ENCODE results near the gene ASGR1. TPM values are rescaled to one million over a fixed set of nuclear protein-coding genes. Genes with fewer than 3 reads are reported as not detected.
"Not testable (repeated sequence)": the region's sequence is repeated elsewhere in the genome, so short reads cannot be mapped to it uniquely, and the experiment has no call there.

The ASGR1 gene
- total RNA-seq, 4 donors from 2014 or later = 0.81 to 1.8 TPM; not detected in 2

GRCh38 chr17:7175330-7175733 lies 3.8 kb downstream of the ASGR1 start:
- DNase-seq (no peak), ATAC-seq (no peak)
- intact Hi-C loops (cut with DNase I; ENCODE audit: low total_unique reads) = loop anchor here (5.0 kb wide), 1 partner anchor 123 kb away; no protein-coding TSS in a partner anchor
- H3K4me1 ChIP-seq = peaks cover 8% of the 10 kb centered on the region in 2 donors
- TF ChIP-seq CTCF (IDR thresholded peaks at IDR 0.05 in 4 of 5, conservative IDR thresholded peaks at IDR 0.05 in 1 of 5) (no peak), POLR2A (IDR thresholded peaks at IDR 0.05) (no peak)
- no peaks in the 10 kb centered on the region for H3K9me3 ChIP-seq
- no peak overlapping the region for H3K4me3 ChIP-seq
- in situ Hi-C loops (cut with MboI; ENCODE audit: low sequenced_read_pairs in 4 of 4) = no loop called here
- H3K27ac ChIP-seq = no peak overlapping the region
- peaks cover 39 to 62% (median 45%) of the 10 kb centered on the region in 3 donors for H3K27me3 ChIP-seq
- H3K36me3 ChIP-seq = no peaks in the 10 kb centered on the region

GRCh38 chr17:7174603-7175326 lies 4.4 kb downstream of the ASGR1 start:
- Histone ChIP-seq H3K27ac (no peak overlapping the region), H3K9me3 (no peaks in the 10 kb centered on the region), H3K27me3 (peaks cover 39 to 65% (median 45%) of the 10 kb centered on the region in 3 donors), H3K4me1 (peaks cover 8% of the 10 kb centered on the region in 2 donors), H3K36me3 (no peaks in the 10 kb centered on the region), H3K4me3 (no peak overlapping the region)
- DNase-seq (no peak), ATAC-seq (no peak)
- TF ChIP-seq CTCF (IDR thresholded peaks at IDR 0.05 in 4 of 5, conservative IDR thresholded peaks at IDR 0.05 in 1 of 5) (no peak), POLR2A (IDR thresholded peaks at IDR 0.05) (no peak)
- intact Hi-C loops (cut with DNase I; ENCODE audit: low total_unique reads) (loop anchor here (5.0 kb wide), 1 partner anchor 122 kb away; no protein-coding TSS in a partner anchor), in situ Hi-C loops (cut with MboI; ENCODE audit: low sequenced_read_pairs in 4 of 4) (loop anchor here in 1 of 4 donors (25.0 kb wide), 1 partner anchor 262 kb away; no protein-coding TSS in a partner anchor)

GRCh38 chr17:7173687-7174602 lies 5.2 kb downstream of the ASGR1 start:
- H3K4me3 ChIP-seq = peak overlapping the region in 1 of 4 donors; percentile 28
- TF ChIP-seq POLR2A (IDR thresholded peaks at IDR 0.05) = no peak
- TF ChIP-seq CTCF (IDR thresholded peaks at IDR 0.05 in 4 of 5, conservative IDR thresholded peaks at IDR 0.05 in 1 of 5) = no peak
- ATAC-seq (no peak), DNase-seq (peak in 1 of 2 donors; percentile 33)
- no peaks in the 10 kb centered on the region for H3K36me3 ChIP-seq
- intact Hi-C loops (cut with DNase I; ENCODE audit: low total_unique reads) = no loop called here
- H3K27ac ChIP-seq = no peak overlapping the region
- peaks cover 8% of the 10 kb centered on the region in 2 donors for H3K4me1 ChIP-seq
- in situ Hi-C loops (cut with MboI; ENCODE audit: low sequenced_read_pairs in 4 of 4) = loop anchor here in 1 of 4 donors (25.0 kb wide), 1 partner anchor 262 kb away; no protein-coding TSS in a partner anchor
- H3K27me3 ChIP-seq = peaks cover 39 to 60% (median 45%) of the 10 kb centered on the region in 3 donors
- H3K9me3 ChIP-seq = no peaks in the 10 kb centered on the region

GRCh38 chr17:7172522-7173191 lies 6.5 kb downstream of the ASGR1 start:
- H3K9me3 ChIP-seq; intact Hi-C loops (cut with DNase I; ENCODE audit: low total_unique reads); H3K27ac ChIP-seq; DNase-seq; ATAC-seq; H3K4me3 ChIP-seq; H3K36me3 ChIP-seq; H3K4me1 ChIP-seq: not testable (repeated sequence)
- peaks cover 31 to 50% (median 37%) of the 10 kb centered on the region in 3 donors for H3K27me3 ChIP-seq
- in situ Hi-C loops (cut with MboI; ENCODE audit: low sequenced_read_pairs in 4 of 4) = loop anchor here in 1 of 4 donors (25.0 kb wide), 1 partner anchor 260 kb away; no protein-coding TSS in a partner anchor

- ATAC-seq; H3K27ac ChIP-seq; H3K4me3 ChIP-seq; DNase-seq; H3K4me1 ChIP-seq; H3K9me3 ChIP-seq; H3K36me3 ChIP-seq; intact Hi-C loops (cut with DNase I; ENCODE audit: low total_unique reads): not testable (repeated sequence)
- H3K27me3 ChIP-seq = peaks cover 3 to 26% (median 10%) of the 10 kb centered on the region in 3 donors
- in situ Hi-C loops (cut with MboI; ENCODE audit: low sequenced_read_pairs in 4 of 4) = loop anchor here in 1 of 4 donors (25.0 kb wide), 1 partner anchor 257 kb away; no protein-coding TSS in a partner anchor
Measured at GRCh38 chr17:7169565-7169908, 9.6 kb downstream of the ASGR1 start.

GRCh38 chr17:7168841-7169564 lies 10.2 kb downstream of the ASGR1 start:
- peaks cover 2 to 21% (median 5%) of the 10 kb centered on the region in 3 donors for H3K27me3 ChIP-seq
- H3K4me1 ChIP-seq; H3K27ac ChIP-seq; H3K36me3 ChIP-seq; H3K9me3 ChIP-seq; H3K4me3 ChIP-seq; DNase-seq; intact Hi-C loops (cut with DNase I; ENCODE audit: low total_unique reads); ATAC-seq: not testable (repeated sequence)
- in situ Hi-C loops (cut with MboI; ENCODE audit: low sequenced_read_pairs in 4 of 4) = loop anchor here in 1 of 4 donors (25.0 kb wide), 1 partner anchor 257 kb away; no protein-coding TSS in a partner anchor

All from gastrocnemius medialis (tissue), 4 donors.